Ovary (tissue), 9 donors: Measurements from ENCODE around the gene LAPTM5. TPM values are rescaled to one million over a fixed set of nuclear protein-coding genes. Genes with fewer than 3 reads are reported as not detected.

Experiments used
- DNase-seq, 5 donors: peaks; one replicate each; pipeline ENCODE4 v3.0.0-alpha.2; 2019 to 2020
- H3K27ac ChIP-seq, 2 donors: fragments of 200-600 bp; one replicate each; pipeline versions ENCODE4 v1.5.1 to v1.8.0; 2019 to 2022
- H3K27me3 ChIP-seq: fragments of 200-600 bp; one replicate; pipeline ENCODE4 v1.8.0; 2022
- H3K36me3 ChIP-seq: fragments of 200-600 bp; sonication (generic); one replicate; pipeline ENCODE4 v1.5.1; 2019
- H3K4me1 ChIP-seq: one replicate; pipeline ENCODE4 v1.8.1; 2013; ENCODE audit warnings: mild to moderate bottlenecking, moderate library complexity; ENCODE audit not compliant: insufficient read depth
- H3K4me3 ChIP-seq: fragments of 200-600 bp; sonication (generic); one replicate; pipeline ENCODE4 v1.5.1; 2017
- H3K9me3 ChIP-seq, 2 donors: fragments of 200-600 bp in 1 of 2; sonication (generic) in 1 of 2; one replicate each; pipeline versions ENCODE4 v1.5.1 to v1.8.1; 2013 to 2019; ENCODE audit warnings: mild to moderate bottlenecking in 1 of 2, moderate library complexity in 1 of 2
- EP300 ChIP-seq: sonication (generic); formaldehyde crosslinking; IDR thresholded peaks from one replicate; pipeline ENCODE4 v1.6.1; 2017; ENCODE audit warnings: antibody characterized with exemption
- POLR2A ChIP-seq: fragments of 450-650 bp; IDR thresholded peaks from one replicate; pipeline ENCODE4 v1.6.1; 2017; ENCODE audit warnings: antibody characterized with exemption, mild to moderate bottlenecking, moderate library complexity
- WGBS, 3 donors: extraction: QIAGEN DNeasy Blood & Tissue Kit in 1 of 3; methylation state at CpG; one replicate each; pipeline versions ENCODE4 v1.1.5 to v1.1.7; 2013 to 2017; 5-methylcytosine and 5-hydroxymethylcytosine counted together
- intact Hi-C, 4 donors: fragments of 100-400 bp; cut with DNase I; formaldehyde crosslinking; loops; one replicate each; pipeline versions ENCODE4 v1.11.0 to v1.15.1; 2022 to 2023
- polyA plus RNA-seq, 2 donors: library from polyadenylated mRNA; stranded (reverse); fragments of 200-250 nt in 1 of 2; fragments of 350-450 nt in 1 of 2; fragmentation: Illumina TruSeq in 1 of 2; extraction: RNeasy Lipid Tissue Mini Kit (QIAGEN cat#74804) in 1 of 2; gene quantifications; one replicate each; pipeline ENCODE4 v1.2.3, GENCODE V29; 2013 to 2014
- total RNA-seq, 7 donors: library from RNA; depleted of rRNA in 2 of 7; stranded (reverse); fragments of >200 nt in 2 of 7; fragmentation: NEBNext Ultra II Directional in 3 of 7; extraction: Animal tissue kit (Norgen Biotek cat#: 25700) in 3 of 7; gene quantifications; one replicate each; pipeline versions ENCODE4 v1.1.0 to v1.2.4, GENCODE V29; 2016 to 2023
- TF ChIP-seq, protein P1 (sequence below), 3 donors: fragments of 450-650 bp in 2 of 3; fragments of 200-600 bp in 1 of 3; IDR thresholded peaks; one replicate each; pipeline versions ENCODE4 v1.5.1 to v1.8.0; 2016 to 2022; ENCODE audit warnings: antibody characterized with exemption in 3 of 3, mild to moderate bottlenecking in 1 of 3
- donor health status: DM: no; HTN: no; CAD: no; lungs with moderate emphysema.
- donor health status: DM: no; HTN: no; CAD: no.
- donor health status: Bipolar disorder and iron deficiency.
- donor health status: DM: yes; HTN: yes; CAD: no.
- donor health status: DM: no; HTN: no; CAD: no.
- donor health status: DM: yes; HTN: yes; CAD: no.

LAPTM5 gene
- total and polyA plus RNA-seq, 9 donors, result 15.3 to 103 (median 20.3) TPM

DNA sequence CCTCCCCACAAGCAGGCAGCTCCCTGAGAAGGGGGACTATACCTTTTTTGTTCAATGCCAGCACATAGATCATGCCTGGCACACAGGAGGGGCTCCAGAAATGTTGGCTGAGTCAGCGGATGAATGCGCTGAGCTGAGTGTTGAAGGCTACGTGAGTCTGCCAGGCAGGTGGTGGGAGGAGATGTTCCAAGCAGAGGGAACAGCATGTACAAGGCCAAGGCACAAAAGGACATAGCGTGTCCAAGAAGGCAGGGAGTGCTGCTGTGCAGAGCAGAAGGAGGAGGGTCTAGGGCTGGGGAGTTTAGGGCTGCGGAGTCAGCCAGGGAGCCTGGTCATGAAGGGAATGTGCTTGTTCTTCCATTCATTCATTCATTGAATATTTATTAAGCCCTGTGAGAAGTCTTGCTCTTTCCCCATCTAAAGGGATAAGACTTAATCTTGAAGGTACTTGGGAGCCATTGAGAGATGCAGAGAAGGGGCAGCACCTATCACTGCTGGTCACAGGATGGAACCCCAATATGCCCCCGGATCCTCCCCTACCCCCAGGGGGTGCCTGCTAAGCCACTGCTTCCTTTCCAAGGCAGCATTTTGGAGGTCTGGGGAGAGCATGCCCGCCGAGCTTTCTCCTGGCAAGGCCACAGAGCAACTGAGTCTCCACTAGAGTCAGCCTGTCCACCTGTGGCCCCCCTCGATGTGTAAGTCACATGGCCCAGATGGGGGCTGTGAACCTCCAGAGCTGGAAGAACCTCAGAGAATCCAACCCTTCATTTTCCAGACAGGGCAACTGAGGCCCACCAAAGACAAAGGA is 31.2 kb upstream of the LAPTM5 start:
- intact Hi-C loops, result loop anchor here in 1 of 4 donors (10.0 kb wide), 1 partner anchor 1554 kb away; the partner anchor contains the start of genes MECR and PTPRU
- Histone ChIP-seq H3K4me1 (no peaks in the 10 kb centered on the region), H3K36me3 (no peaks in the 10 kb centered on the region), H3K9me3 (no peaks in the 10 kb centered on the region), H3K27me3 (no peaks in the 10 kb centered on the region), H3K27ac (no peak overlapping the region), H3K4me3 (no peak overlapping the region)
- peak in 2 of 5 donors; percentile 63 to 79 for DNase-seq
- 46 to 50% (median 48%) methylated on average over 9 of the region's 9 CpGs for WGBS, 3 donors
- no peak for TF ChIP-seq EP300
- TF ChIP-seq, protein P1, sequence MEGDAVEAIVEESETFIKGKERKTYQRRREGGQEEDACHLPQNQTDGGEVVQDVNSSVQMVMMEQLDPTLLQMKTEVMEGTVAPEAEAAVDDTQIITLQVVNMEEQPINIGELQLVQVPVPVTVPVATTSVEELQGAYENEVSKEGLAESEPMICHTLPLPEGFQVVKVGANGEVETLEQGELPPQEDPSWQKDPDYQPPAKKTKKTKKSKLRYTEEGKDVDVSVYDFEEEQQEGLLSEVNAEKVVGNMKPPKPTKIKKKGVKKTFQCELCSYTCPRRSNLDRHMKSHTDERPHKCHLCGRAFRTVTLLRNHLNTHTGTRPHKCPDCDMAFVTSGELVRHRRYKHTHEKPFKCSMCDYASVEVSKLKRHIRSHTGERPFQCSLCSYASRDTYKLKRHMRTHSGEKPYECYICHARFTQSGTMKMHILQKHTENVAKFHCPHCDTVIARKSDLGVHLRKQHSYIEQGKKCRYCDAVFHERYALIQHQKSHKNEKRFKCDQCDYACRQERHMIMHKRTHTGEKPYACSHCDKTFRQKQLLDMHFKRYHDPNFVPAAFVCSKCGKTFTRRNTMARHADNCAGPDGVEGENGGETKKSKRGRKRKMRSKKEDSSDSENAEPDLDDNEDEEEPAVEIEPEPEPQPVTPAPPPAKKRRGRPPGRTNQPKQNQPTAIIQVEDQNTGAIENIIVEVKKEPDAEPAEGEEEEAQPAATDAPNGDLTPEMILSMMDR (IDR thresholded peaks at IDR 0.05), result no peak
- no peak for TF ChIP-seq POLR2A

GRCh38 chr1:30787856-30788495 is 30.4 kb upstream of the LAPTM5 start:
- TF ChIP-seq POLR2A (no peak), EP300 (no peak)
- TF ChIP-seq, protein P1 (IDR thresholded peaks at IDR 0.05), result no peak
- H3K4me1 ChIP-seq, result no peaks in the 10 kb centered on the region
- no peaks in the 10 kb centered on the region for H3K36me3 ChIP-seq
- no peak overlapping the region for H3K27ac ChIP-seq
- 79 to 83% (median 82%) methylated on average over 21 of the region's 21 CpGs for WGBS, 3 donors
- peak in 1 of 5 donors; percentile 48 for DNase-seq
- no peaks in the 10 kb centered on the region for H3K9me3 ChIP-seq
- no peaks in the 10 kb centered on the region for H3K27me3 ChIP-seq
- intact Hi-C loops, result loop anchor here in 1 of 4 donors (10.0 kb wide), 1 partner anchor 1553 kb away; the partner anchor contains the start of genes MECR and PTPRU
- no peak overlapping the region for H3K4me3 ChIP-seq

DNA sequence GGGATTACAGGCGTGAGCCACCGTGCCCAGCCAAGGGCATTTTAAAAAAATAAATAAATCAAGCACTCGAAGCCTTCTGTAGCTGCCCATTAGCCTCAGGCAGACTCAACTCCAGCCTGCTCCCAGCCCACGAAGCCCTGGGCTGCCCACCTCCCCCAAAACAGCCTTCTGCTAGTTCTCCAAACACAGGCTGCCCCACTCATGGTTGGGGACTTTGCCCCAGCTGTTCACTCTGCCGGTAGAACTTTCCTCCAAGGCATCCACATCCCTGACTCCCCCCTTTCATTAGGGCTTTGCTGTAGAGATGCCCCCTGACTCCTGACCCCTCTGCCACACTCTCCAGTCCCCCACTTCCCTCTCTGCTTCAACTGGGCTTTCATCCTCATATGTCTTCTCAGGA is 29.7 kb upstream of the LAPTM5 start:
- intact Hi-C loops, result loop anchor here in 1 of 4 donors (10.0 kb wide), 1 partner anchor 1552 kb away; the partner anchor contains the start of genes MECR and PTPRU
- Histone ChIP-seq H3K4me1 (no peaks in the 10 kb centered on the region), H3K27ac (no peak overlapping the region), H3K36me3 (no peaks in the 10 kb centered on the region), H3K9me3 (no peaks in the 10 kb centered on the region), H3K27me3 (no peaks in the 10 kb centered on the region), H3K4me3 (no peak overlapping the region)
- TF ChIP-seq POLR2A (no peak), EP300 (no peak)
- TF ChIP-seq, protein P1 (IDR thresholded peaks at IDR 0.05), result no peak
- no peak for DNase-seq
- 77 to 78% (median 77%) methylated on average over 5 of the region's 5 CpGs for WGBS, 3 donors

GRCh38 chr1:30786264-30786991 is 28.9 kb upstream of the LAPTM5 start:
- Histone ChIP-seq H3K9me3 (no peaks in the 10 kb centered on the region), H3K27me3 (no peaks in the 10 kb centered on the region), H3K4me3 (no peak overlapping the region), H3K36me3 (no peaks in the 10 kb centered on the region), H3K4me1 (no peaks in the 10 kb centered on the region), H3K27ac (no peak overlapping the region)
- TF ChIP-seq, protein P1 (IDR thresholded peaks at IDR 0.05), result no peak
- no peak for DNase-seq
- 72 to 76% (median 72%) methylated on average over 13 of the region's 13 CpGs for WGBS, 3 donors
- intact Hi-C loops, result loop anchor here in 1 of 4 donors (10.0 kb wide), 1 partner anchor 1552 kb away; the partner anchor contains the start of genes MECR and PTPRU
